ENCODE results near the gene C1orf167.
A peak's percentile ranks its signal among the peaks of the same experiment; 100 is the strongest.

The C1orf167 gene

GRCh38 chr1:11836955-11837766, 75.2 kb downstream of the C1orf167 start:
- TF ChIP-seq POLR2AphosphoS5 (IDR thresholded peaks at IDR 0.05; ENCODE audit: low read depth, low read length) (no peak), POLR2A (IDR thresholded peaks at IDR 0.05; ENCODE audit: low read depth, low read length) (no peak), PAX5 (IDR thresholded peaks at IDR 0.05; ENCODE audit: insufficient read depth, low read length, severe bottlenecking) (no peak), TAF1 (IDR thresholded peaks at IDR 0.05; ENCODE audit: low read depth, low read length) (no peak), POU2F2 (IDR thresholded peaks at IDR 0.05; ENCODE audit: low read depth, low read length) (no peak), SPI1 (IDR thresholded peaks at IDR 0.05; ENCODE audit: low read depth, low read length) (no peak)
- DNase-seq (ENCODE audit: insufficient read length, low spot score) = no peak

GRCh38 chr1:11837767-11838348, 75.9 kb downstream of the C1orf167 start:
- DNase-seq (ENCODE audit: insufficient read length, low spot score) = no peak
- no peak for TF ChIP-seq PAX5 (IDR thresholded peaks at IDR 0.05; ENCODE audit: insufficient read depth, low read length, severe bottlenecking)
- no peak for TF ChIP-seq POLR2A (IDR thresholded peaks at IDR 0.05; ENCODE audit: low read depth, low read length)
- no peak for TF ChIP-seq POU2F2 (IDR thresholded peaks at IDR 0.05; ENCODE audit: low read depth, low read length)
- no peak for TF ChIP-seq POLR2AphosphoS5 (IDR thresholded peaks at IDR 0.05; ENCODE audit: low read depth, low read length)
- TF ChIP-seq TAF1 (IDR thresholded peaks at IDR 0.05; ENCODE audit: low read depth, low read length) = no peak
- no peak for FAIRE-seq

More at GRCh38 chr1:11836955-11837766, 75.2 kb downstream of the C1orf167 start:
- no peak for FAIRE-seq

- FAIRE-seq (peak; percentile 94), DNase-seq (ENCODE audit: insufficient read length, low spot score) (peak; percentile 97)
- TF ChIP-seq POLR2AphosphoS5 (IDR thresholded peaks at IDR 0.05; ENCODE audit: low read depth, low read length) (0 out of 2 replicates have a peak, but pooled peaks have one; percentile 33), SPI1 (IDR thresholded peaks at IDR 0.05; ENCODE audit: low read depth, low read length) (no peak)
Measured at GRCh38 chr1:11838349-11839272, 76.6 kb downstream of the C1orf167 start.

Data from GM12891 (cell line).